Endodermal cell (in vitro differentiated cells): ENCODE measurements around the gene WWP2. TPM values are rescaled to one million over a fixed set of nuclear protein-coding genes. Genes with fewer than 3 reads are reported as not detected.

Source experiments
- DNase-seq: peaks from one replicate; pipeline ENCODE4 v3.0.0-alpha.2; 2017
- H3K27ac ChIP-seq: 2 replicates; pipeline ENCODE4 v1.5.1; 2013; ENCODE audit warnings: mild to moderate bottlenecking, low read depth, low read length, moderate library complexity
- H3K27me3 ChIP-seq: 2 replicates; pipeline ENCODE4 v1.6.1; 2013; ENCODE audit warnings: mild to moderate bottlenecking, low read length, moderate library complexity; ENCODE audit not compliant: insufficient read depth, control insufficient read depth, poor library complexity, severe bottlenecking
- H3K36me3 ChIP-seq: 2 replicates; pipeline ENCODE4 v1.7.0; 2013; ENCODE audit warnings: mild to moderate bottlenecking, low read length, moderate library complexity; ENCODE audit not compliant: control insufficient read depth, insufficient read depth
- H3K4me1 ChIP-seq: one replicate; pipeline ENCODE4 v1.7.0; 2013; ENCODE audit warnings: low read length; ENCODE audit not compliant: control insufficient read depth, insufficient read depth
- H3K4me3 ChIP-seq: 2 replicates; pipeline ENCODE4 v1.5.1; 2013; ENCODE audit warnings: mild to moderate bottlenecking, low read length, moderate library complexity
- H3K9ac ChIP-seq: 2 replicates; pipeline ENCODE4 v1.6.1; 2013; ENCODE audit warnings: mild to moderate bottlenecking, low read length, moderate library complexity; ENCODE audit not compliant: poor library complexity, severe bottlenecking; ENCODE audit errors: extremely low read depth
- H3K9me3 ChIP-seq: 2 replicates; pipeline ENCODE4 v1.6.1; 2013; ENCODE audit warnings: mild to moderate bottlenecking, low read length, moderate library complexity; ENCODE audit not compliant: control insufficient read depth
- H3K27ac Mint-ChIP-seq: 2 replicates; pipeline ENCODE4 v1.8.0; 2020; ENCODE audit warnings: mixed read lengths
- H3K27me3 Mint-ChIP-seq: 2 replicates; pipeline ENCODE4 v1.8.0; 2021; ENCODE audit warnings: mild to moderate bottlenecking, mixed read lengths; ENCODE audit not compliant: insufficient read depth
- H3K36me3 Mint-ChIP-seq: 2 replicates; pipeline ENCODE4 v1.8.0; 2020; ENCODE audit warnings: low read depth, mixed read lengths
- H3K4me1 Mint-ChIP-seq: 2 replicates; pipeline ENCODE4 v1.8.0; 2020; ENCODE audit warnings: mixed read lengths
- H3K4me3 Mint-ChIP-seq: 2 replicates; pipeline ENCODE4 v1.8.0; 2020; ENCODE audit warnings: mild to moderate bottlenecking, moderate library complexity, mixed read lengths
- H3K9me3 Mint-ChIP-seq: 2 replicates; pipeline ENCODE4 v1.8.0; 2020; ENCODE audit warnings: mild to moderate bottlenecking, mixed read lengths
- CTCF ChIP-seq: fragments of 200-600 bp; sonication (generic); conservative IDR thresholded peaks from 2 replicates; pipeline ENCODE4 v1.5.0; 2021; ENCODE audit warnings: antibody characterized with exemption, mild to moderate bottlenecking
- WGBS, 2 experiments: methylation state at CpG; one replicate each; pipeline versions ENCODE4 v1.1.5 to v1.1.7; 2013; ENCODE audit warnings: missing lambda C conversion rate in 2 of 2, mixed read lengths in 1 of 2; ENCODE audit not compliant: insufficient coverage in 1 of 2, insufficient read length in 1 of 2; 5-methylcytosine and 5-hydroxymethylcytosine counted together
- total RNA-seq, 2 donors: library from RNA; stranded (reverse); fragmentation: NEBNext Ultra II Directional in 1 of 2; extraction: Animal tissue kit (Norgen Biotek cat#: 25700) in 1 of 2; gene quantifications; 2 replicates in 1 of 2; 3 replicates in 1 of 2; pipeline ENCODE4 v1.2.1, GENCODE V29; 2021

The WWP2 gene
- total RNA-seq, 2 donors from 2014 or later, result 42.3 to 50.0 TPM

- Mint-ChIP-seq H3K4me3 (no peak overlapping the region), H3K27me3 (no peaks in the 10 kb centered on the region), H3K27ac (peak overlapping the region; percentile 39), H3K36me3 (peaks cover 38% of the 10 kb centered on the region), H3K4me1 (peaks cover 13% of the 10 kb centered on the region), H3K9me3 (no peaks in the 10 kb centered on the region)
- Histone ChIP-seq H3K9me3 (no peaks in the 10 kb centered on the region), H3K9ac (no peak overlapping the region), H3K4me1 (no peaks in the 10 kb centered on the region), H3K4me3 (no peak overlapping the region), H3K27me3 (no peaks in the 10 kb centered on the region), H3K36me3 (peaks cover 10% of the 10 kb centered on the region), H3K27ac (no peak overlapping the region)
- 95 to 100% methylated on average over 3 to 5 of the region's 5 CpGs for WGBS, 2 experiments
- no peak for TF ChIP-seq CTCF
- DNase-seq, result no peak
Measured at GRCh38 chr16:69847643-69848042, 85.5 kb downstream of the WWP2 start.

DNA sequence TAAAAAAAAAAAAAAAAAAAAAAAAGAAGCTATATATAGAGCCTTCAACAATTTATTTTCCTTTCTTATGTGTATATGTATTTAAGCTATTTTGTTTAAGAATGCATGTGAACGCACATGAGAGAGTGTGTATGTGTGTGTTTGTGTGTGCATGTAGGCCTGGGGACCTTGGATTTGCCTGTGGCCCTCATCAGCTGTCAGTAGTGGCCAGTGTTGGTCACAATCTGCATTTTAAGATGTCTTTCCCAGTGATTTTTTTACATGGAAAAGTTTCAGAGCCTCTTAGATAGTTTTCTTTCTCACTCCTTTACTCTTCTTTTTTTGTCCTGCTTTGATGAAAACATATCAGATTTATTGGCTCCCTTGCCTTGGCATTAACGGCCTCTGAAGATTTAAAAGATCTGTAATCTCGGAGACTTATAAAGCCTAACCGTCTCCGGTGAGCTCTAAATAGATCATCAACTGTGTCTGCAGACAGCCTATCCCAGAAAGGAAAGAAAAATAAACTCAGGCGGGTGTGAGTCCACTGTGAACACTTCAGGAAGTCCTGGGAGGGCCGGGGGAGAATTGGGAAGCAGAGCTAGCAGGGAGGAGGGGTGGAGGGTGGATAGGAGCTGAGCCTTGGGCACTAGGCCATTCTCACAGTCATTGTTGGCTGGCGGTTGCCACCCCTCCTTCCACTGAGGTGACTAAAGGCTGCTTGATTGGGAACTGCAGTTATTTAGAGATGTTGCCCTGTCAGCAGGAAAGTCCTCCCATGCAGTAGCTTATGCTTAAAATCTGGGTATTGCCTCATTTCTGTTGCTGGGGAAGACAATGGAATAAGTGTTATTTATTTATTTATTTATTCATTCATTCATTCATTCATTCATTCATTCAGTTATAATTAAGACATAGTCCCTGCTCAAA, 86.8 kb downstream of the WWP2 start:
- DNase-seq, result no peak
- no peaks in the 10 kb centered on the region for H3K9me3 Mint-ChIP-seq
- 80 to 83% methylated on average over 7 to 8 of the region's 8 CpGs for WGBS, 2 experiments

More for the DNA sequence above, 86.8 kb downstream of the WWP2 start:
- H3K36me3 Mint-ChIP-seq, result peaks cover 33% of the 10 kb centered on the region
- peak; percentile 17 for TF ChIP-seq CTCF
- H3K9ac ChIP-seq, result no peak overlapping the region
- no peak overlapping the region for H3K27ac ChIP-seq
- H3K9me3 ChIP-seq, result no peaks in the 10 kb centered on the region
- no peak overlapping the region for H3K4me3 Mint-ChIP-seq
- H3K27ac Mint-ChIP-seq, result no peak overlapping the region
- H3K36me3 ChIP-seq, result peaks cover 9% of the 10 kb centered on the region
- no peaks in the 10 kb centered on the region for H3K4me1 ChIP-seq
- no peaks in the 10 kb centered on the region for H3K27me3 Mint-ChIP-seq
- H3K4me1 Mint-ChIP-seq, result peaks cover 11% of the 10 kb centered on the region
- H3K4me3 ChIP-seq, result no peak overlapping the region
- no peaks in the 10 kb centered on the region for H3K27me3 ChIP-seq
